IPS DF 6.9 (cell line): ENCODE data around the gene FAM168A.

Experiments
- DNase-seq: peaks from one replicate; pipeline ENCODE4 v3.0.0-alpha.2; 2013; ENCODE audit warnings: low read depth, low spot score
- H3K27ac ChIP-seq: one replicate; pipeline ENCODE4 v1.5.1; 2013; ENCODE audit warnings: low read length, control low read depth
- H3K27me3 ChIP-seq: 2 replicates; pipeline ENCODE4 v1.6.1; 2013; ENCODE audit warnings: mild to moderate bottlenecking, low read length; ENCODE audit not compliant: control insufficient read depth, insufficient read depth
- H3K36me3 ChIP-seq: 2 replicates; pipeline ENCODE4 v1.6.1; 2013; ENCODE audit warnings: low read length; ENCODE audit not compliant: control insufficient read depth, insufficient read depth
- H3K4me1 ChIP-seq: 2 replicates; pipeline ENCODE4 v1.6.1; 2013; ENCODE audit warnings: low read length; ENCODE audit not compliant: control insufficient read depth, insufficient read depth
- H3K4me3 ChIP-seq: 2 replicates; pipeline ENCODE4 v1.5.1; 2013; ENCODE audit warnings: mild to moderate bottlenecking, low read length
- H3K9me3 ChIP-seq: 2 replicates; pipeline ENCODE4 v1.6.1; 2013; ENCODE audit warnings: low read length, inconsistent platforms; ENCODE audit not compliant: control insufficient read depth, insufficient read depth
- WGBS: extraction: QIAGEN DNeasy Blood & Tissue Kit; methylation state at CpG from one replicate; pipeline ENCODE4 v1.1.7; 2013; ENCODE audit warnings: mixed read lengths, missing lambda C conversion rate; ENCODE audit not compliant: insufficient read length, insufficient coverage; 5-methylcytosine and 5-hydroxymethylcytosine counted together

FAM168A gene

GRCh38 chr11:73404506-73405145 lies 193.3 kb downstream of the FAM168A start:
- Histone ChIP-seq H3K27ac (no peak overlapping the region), H3K9me3 (no peaks in the 10 kb centered on the region), H3K4me1 (no peaks in the 10 kb centered on the region; the same call in 1 of the 2 replicates), H3K27me3 (no peaks in the 10 kb centered on the region), H3K4me3 (no peak overlapping the region), H3K36me3 (peaks cover 4% of the 10 kb centered on the region)
- DNase-seq = no peak
- WGBS = no CpG with 5 or more reads among the region's 5 CpGs

DNA sequence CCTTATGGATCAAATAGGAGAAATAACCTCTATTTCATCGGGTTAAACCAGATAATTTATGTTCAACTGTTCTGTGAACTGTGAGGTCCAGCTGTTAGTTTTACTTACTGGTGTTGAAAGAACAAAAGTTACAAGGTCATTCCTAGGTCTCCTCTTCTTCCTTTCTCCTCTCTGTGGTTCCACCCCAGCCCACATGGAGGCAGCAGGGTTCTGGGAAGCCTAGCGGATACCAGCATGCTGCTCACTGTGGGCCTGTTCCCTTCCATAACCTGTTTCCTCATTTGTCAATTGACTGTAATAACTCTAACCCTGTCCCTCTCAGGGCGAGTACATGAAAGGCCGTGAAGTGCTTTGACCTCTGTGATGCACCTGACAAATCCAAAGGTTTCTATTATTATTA lies 193.9 kb downstream of the FAM168A start:
- WGBS = no CpG with 5 or more reads among the region's 4 CpGs
- no peaks in the 10 kb centered on the region for H3K36me3 ChIP-seq
- H3K27me3 ChIP-seq = no peaks in the 10 kb centered on the region
- H3K4me3 ChIP-seq = no peak overlapping the region
- no peak overlapping the region for H3K27ac ChIP-seq
- H3K4me1 ChIP-seq = no peaks in the 10 kb centered on the region; the same call in 1 of the 2 replicates
- H3K9me3 ChIP-seq = no peaks in the 10 kb centered on the region
- DNase-seq = peak; percentile 13

- Histone ChIP-seq H3K4me3 (no peak overlapping the region), H3K9me3 (no peaks in the 10 kb centered on the region), H3K27ac (no peak overlapping the region), H3K27me3 (no peaks in the 10 kb centered on the region), H3K4me1 (peaks cover 1% of the 10 kb centered on the region; the same call in 1 of the 2 replicates), H3K36me3 (no peaks in the 10 kb centered on the region)
- no CpG with 5 or more reads among the region's 5 CpGs for WGBS
- no peak for DNase-seq
Measured at GRCh38 chr11:73403541-73403940, 194.4 kb downstream of the FAM168A start.

GRCh38 chr11:73402834-73403185 lies 195.1 kb downstream of the FAM168A start:
- Histone ChIP-seq H3K9me3 (no peaks in the 10 kb centered on the region), H3K27ac (no peak overlapping the region), H3K4me3 (no peak overlapping the region), H3K27me3 (no peaks in the 10 kb centered on the region), H3K36me3 (no peaks in the 10 kb centered on the region), H3K4me1 (peaks cover 1% of the 10 kb centered on the region; the same call in 1 of the 2 replicates)
- DNase-seq = no peak
- no CpG with 5 or more reads among the region's 1 CpG for WGBS

DNA sequence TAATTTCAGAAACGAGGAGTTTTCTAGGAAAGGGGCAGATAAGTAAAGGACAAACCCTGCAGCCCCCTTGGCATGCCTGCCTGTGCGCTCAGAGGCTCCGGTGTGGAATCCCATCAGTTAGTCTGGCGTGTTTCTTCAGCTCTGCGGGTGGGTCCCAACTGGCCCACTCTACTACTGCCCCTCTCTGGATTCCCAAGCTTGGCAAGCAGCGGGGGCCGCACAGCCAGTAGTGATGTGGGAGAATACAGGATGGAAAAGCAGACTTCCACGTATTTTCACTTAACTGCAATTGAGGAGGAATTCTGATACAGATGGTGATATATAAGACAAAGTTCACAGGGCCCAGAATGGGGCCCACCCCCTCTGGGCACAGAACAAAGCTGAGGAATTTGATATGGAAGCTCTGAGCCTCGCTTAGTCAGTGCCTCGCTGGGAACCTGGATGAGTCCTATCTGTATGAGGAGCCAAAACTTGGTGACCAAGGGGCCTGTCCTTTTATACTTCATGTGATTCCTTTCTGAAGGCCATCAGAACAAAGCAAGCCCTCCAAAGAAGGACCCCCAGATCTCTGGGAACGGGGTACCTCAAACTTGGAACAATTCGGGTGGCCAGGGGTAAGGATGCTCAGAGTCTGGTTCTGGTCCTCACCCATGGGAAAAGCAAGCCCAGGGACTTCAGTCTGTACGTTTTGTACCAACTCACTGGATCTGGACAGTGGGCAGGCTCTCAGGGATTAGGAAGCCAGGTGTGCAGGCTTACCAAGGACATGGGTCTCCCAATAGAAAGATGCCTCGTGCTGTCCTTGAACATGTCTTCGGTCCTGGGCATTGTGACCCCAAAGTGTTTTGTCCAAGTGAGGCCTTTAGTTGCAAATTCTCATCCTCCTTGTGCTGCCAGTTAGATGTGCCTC lies 195.7 kb downstream of the FAM168A start:
- no peak for DNase-seq
- Histone ChIP-seq H3K4me1 (peaks cover 1% of the 10 kb centered on the region; the same call in 1 of the 2 replicates), H3K27me3 (no peaks in the 10 kb centered on the region), H3K27ac (no peak overlapping the region), H3K9me3 (no peaks in the 10 kb centered on the region), H3K4me3 (no peak overlapping the region), H3K36me3 (no peaks in the 10 kb centered on the region)
- no CpG with 5 or more reads among the region's 15 CpGs for WGBS

GRCh38 chr11:73401217-73401923 lies 196.5 kb downstream of the FAM168A start:
- H3K36me3 ChIP-seq = no peaks in the 10 kb centered on the region
- no CpG with 5 or more reads among the region's 3 CpGs for WGBS

DNA sequence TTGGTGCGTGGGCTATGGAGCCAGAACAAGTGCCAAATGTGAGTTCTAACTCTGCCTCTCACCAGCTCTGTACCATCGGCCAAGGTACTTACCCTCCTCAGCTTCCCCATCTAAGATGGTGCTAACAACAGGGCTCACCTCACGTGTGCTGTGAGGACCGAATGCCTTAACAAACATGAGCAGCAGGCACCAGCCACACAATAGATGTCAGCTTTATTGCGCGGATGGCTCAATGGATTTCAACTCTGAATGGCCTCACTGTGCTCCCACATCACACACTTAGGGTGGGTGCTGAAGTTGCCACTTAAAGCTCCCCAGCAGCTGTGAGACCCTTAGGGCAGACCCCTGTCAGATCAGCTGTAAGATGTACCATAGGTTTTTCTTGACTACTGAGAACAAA lies 197.6 kb downstream of the FAM168A start:
- H3K27me3 ChIP-seq = no peaks in the 10 kb centered on the region
- WGBS = no CpG with 5 or more reads among the region's 6 CpGs
- no peak overlapping the region for H3K4me3 ChIP-seq
- no peak for DNase-seq
- no peak overlapping the region for H3K27ac ChIP-seq
- no peaks in the 10 kb centered on the region for H3K9me3 ChIP-seq
- H3K36me3 ChIP-seq = no peaks in the 10 kb centered on the region
- peaks cover 1% of the 10 kb centered on the region; the same call in 1 of the 2 replicates for H3K4me1 ChIP-seq

More at GRCh38 chr11:73401217-73401923, 196.5 kb downstream of the FAM168A start:
- H3K4me1 ChIP-seq = peaks cover 1% of the 10 kb centered on the region; the same call in 1 of the 2 replicates
- no peak overlapping the region for H3K4me3 ChIP-seq
- no peaks in the 10 kb centered on the region for H3K9me3 ChIP-seq
- DNase-seq = no peak
- no peak overlapping the region for H3K27ac ChIP-seq
- H3K27me3 ChIP-seq = no peaks in the 10 kb centered on the region

- Histone ChIP-seq H3K27ac (no peak overlapping the region), H3K4me1 (peaks cover 1% of the 10 kb centered on the region; the same call in 1 of the 2 replicates), H3K9me3 (no peaks in the 10 kb centered on the region), H3K4me3 (no peak overlapping the region), H3K27me3 (no peaks in the 10 kb centered on the region), H3K36me3 (no peaks in the 10 kb centered on the region)
- WGBS = no CpG with 5 or more reads among the region's 4 CpGs
- DNase-seq = no peak
Measured at GRCh38 chr11:73399636-73400035, 198.3 kb downstream of the FAM168A start.

DNA sequence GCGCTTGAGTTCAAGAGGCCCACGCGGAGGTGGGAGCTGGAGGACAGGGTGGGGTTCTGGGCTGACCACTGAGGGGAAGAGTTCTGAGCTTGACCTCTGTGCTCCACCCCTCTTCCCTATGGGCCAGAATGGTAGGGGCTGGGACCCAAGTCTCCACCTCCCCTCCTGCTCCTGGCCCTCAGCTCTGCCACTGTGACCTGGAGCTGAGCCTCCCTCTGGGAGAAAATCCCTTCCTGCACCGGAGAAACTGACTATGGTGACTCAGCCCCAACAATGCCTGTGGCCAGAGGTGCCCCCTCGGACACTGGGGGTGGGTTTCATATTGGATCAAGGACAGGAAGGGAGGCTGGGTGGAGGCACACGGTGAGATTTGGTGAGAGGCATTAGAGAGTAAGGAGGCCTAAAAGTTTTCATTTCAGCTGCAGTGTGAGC lies 198.7 kb downstream of the FAM168A start:
- H3K9me3 ChIP-seq = no peaks in the 10 kb centered on the region
- no peak overlapping the region for H3K27ac ChIP-seq
- DNase-seq = no peak
- 0 out of 2 replicates have a peak, but pooled peaks cover 3% of the 10 kb centered on the region for H3K36me3 ChIP-seq
- H3K4me1 ChIP-seq = peaks cover 1% of the 10 kb centered on the region; the same call in 1 of the 2 replicates
- no peaks in the 10 kb centered on the region for H3K27me3 ChIP-seq
- H3K4me3 ChIP-seq = no peak overlapping the region
- no CpG with 5 or more reads among the region's 6 CpGs for WGBS

DNA sequence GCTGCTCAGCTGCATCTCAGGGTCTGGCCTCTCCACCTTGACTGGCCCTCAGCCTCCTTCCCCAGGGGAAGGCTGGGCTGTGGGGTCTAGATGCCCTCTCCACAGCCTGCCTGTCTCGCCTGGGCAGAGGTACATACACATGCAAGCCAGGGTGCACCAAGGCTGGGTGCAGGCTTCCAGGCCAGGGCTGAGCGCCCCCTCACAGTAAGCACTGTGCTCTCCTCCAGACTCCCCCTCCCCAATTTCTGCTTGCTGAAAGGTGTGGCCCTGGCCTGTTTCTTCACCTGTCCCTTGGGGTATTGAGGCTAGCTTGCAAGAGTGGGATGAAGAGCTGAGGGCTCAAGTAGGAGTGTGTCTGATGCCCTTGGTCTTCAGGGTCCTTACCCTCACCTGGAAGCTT lies 199.2 kb downstream of the FAM168A start:
- Histone ChIP-seq H3K27ac (no peak overlapping the region), H3K36me3 (0 out of 2 replicates have a peak, but pooled peaks cover 3% of the 10 kb centered on the region), H3K4me3 (no peak overlapping the region), H3K27me3 (no peaks in the 10 kb centered on the region), H3K4me1 (peaks cover 1% of the 10 kb centered on the region; the same call in 1 of the 2 replicates), H3K9me3 (no peaks in the 10 kb centered on the region)
- no peak for DNase-seq
- WGBS = no CpG with 5 or more reads among the region's 2 CpGs
